AG10803 (cell line): ENCODE data around the gene FAM217A.
A peak's percentile ranks its signal among the peaks of the same experiment; 100 is the strongest.

Experiments used
- DNase-seq: peaks from one replicate; pipeline ENCODE4 v3.0.0; 2010; ENCODE audit warnings: low read depth
- H3K4me3 ChIP-seq: 2 replicates; pipeline ENCODE4 v1.5.1; 2011; ENCODE audit warnings: mild to moderate bottlenecking, low read length, control low read depth
- TF ChIP-seq, protein P1 (sequence below): conservative IDR thresholded peaks from 2 replicates; pipeline ENCODE4 v1.5.1; 2011; ENCODE audit warnings: mild to moderate bottlenecking, low read length, control low read depth, inconsistent platforms

The FAM217A gene

DNA sequence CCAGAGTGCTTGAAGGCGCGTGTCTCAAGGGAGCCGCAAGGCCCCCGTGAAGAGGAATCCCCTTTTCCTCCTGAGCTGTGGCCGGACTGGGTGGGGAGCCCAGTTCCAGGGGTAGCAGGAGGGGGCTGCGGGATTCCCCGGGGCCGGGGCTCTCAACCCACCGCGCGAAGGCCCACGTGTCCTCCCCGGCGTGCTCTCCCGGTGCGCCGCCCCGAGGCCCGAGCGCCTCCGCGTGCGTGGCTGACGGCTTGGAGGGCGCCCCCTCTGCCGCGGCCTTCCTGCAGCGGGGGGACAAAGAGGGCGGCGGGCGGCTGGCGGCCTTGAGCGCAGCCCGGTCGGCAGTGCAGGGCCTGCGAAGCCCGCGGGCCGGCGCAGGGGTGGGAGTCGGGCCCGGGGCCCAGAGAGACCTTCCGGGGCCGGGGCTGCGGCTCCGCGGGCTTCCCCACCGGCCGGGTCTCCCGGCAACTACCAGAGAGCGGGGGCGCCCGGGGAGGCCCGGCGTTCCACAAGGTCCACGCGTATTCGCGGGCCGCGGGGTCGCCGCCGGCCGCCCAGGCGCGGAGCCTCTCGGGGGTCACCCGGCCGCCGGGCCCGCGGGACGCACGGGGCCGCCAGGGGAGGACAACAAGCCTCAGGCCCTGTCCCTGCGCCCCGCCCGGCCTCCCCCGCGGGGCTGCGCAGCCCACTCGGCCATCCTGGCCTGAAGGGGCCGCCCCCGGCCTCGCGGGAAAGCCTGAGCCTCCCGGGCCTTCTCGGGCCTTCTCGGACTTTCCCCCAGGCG is at the start of gene FAM217A:
TSS of gene FAM217A (minus strand) at position 447 of the 781 bp plus-strand sequence. CDS start 1,723 bp downstream, outside the sequence.
- H3K4me3 ChIP-seq = no peak within 1 kb of the TSS
- TF ChIP-seq, protein P1, sequence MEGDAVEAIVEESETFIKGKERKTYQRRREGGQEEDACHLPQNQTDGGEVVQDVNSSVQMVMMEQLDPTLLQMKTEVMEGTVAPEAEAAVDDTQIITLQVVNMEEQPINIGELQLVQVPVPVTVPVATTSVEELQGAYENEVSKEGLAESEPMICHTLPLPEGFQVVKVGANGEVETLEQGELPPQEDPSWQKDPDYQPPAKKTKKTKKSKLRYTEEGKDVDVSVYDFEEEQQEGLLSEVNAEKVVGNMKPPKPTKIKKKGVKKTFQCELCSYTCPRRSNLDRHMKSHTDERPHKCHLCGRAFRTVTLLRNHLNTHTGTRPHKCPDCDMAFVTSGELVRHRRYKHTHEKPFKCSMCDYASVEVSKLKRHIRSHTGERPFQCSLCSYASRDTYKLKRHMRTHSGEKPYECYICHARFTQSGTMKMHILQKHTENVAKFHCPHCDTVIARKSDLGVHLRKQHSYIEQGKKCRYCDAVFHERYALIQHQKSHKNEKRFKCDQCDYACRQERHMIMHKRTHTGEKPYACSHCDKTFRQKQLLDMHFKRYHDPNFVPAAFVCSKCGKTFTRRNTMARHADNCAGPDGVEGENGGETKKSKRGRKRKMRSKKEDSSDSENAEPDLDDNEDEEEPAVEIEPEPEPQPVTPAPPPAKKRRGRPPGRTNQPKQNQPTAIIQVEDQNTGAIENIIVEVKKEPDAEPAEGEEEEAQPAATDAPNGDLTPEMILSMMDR = no peak
- DNase-seq = no peak

DNA sequence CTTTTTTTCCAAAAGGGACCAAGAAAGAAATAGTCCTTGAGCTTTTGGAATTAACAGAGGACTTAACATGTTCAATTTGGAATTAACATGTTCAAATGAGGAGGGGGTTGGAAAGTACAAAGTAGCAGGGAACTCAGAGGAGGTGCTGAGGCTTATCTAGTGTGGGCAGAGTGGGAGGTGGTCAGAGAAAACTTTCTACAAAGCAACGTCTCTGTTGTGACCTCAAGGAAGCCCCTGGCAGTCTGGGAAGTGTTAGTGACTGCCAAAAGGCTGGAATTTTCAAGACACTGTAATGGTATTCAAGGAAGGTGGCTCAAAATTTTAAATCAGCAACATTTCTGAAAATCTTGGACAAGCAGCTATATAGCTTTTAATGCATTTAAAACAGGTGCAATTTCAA is 49.1 kb upstream of the FAM217A start:
- H3K4me3 ChIP-seq = no peak overlapping the region
- TF ChIP-seq, protein P1 = no peak
- DNase-seq = no peak

DNA sequence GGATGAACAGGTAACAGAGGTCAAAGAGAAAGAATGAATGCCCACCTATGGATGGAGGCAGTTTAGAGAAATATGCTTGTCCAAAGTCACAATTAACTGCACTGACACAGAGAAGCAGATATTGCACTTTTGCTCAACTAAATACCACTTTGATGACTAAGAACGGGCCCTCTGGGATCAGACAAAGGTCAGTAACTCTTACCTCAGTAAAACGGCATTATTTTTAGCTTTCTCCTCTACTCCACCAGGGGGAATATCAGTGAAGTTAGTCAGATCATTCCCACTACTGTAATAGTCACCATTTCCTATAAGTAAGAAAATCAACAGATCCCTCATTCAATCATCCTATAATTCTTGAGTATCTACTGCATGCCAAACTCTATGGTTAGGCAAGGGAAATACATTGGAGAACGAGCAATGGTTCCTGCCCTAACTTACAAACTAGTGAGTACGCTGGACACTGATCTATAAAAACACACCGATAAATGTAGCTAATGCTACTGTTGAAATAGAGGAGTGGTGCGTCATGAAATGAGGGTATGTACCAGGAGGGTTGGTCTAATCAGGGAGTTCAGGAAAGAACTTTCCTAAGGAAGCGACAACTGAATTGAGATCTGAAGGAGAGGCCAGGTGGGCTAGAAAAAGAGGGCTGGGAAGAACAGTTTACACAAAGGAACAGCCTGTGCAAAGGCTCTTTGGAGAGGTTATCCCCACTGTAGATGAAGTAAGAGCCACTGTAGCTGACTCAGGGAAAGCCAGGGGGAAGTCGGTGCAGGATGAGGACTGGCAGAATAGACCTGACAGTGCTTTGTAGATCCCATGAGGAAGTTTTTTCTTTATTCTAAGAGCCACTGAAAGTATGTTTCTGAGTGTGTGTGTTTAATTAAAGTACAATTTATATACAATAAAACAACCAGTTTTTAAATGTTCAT is 47.3 kb upstream of the FAM217A start:
- DNase-seq = peak; percentile 87
- no peak overlapping the region for H3K4me3 ChIP-seq
- TF ChIP-seq, protein P1 = peak; percentile 63

DNA sequence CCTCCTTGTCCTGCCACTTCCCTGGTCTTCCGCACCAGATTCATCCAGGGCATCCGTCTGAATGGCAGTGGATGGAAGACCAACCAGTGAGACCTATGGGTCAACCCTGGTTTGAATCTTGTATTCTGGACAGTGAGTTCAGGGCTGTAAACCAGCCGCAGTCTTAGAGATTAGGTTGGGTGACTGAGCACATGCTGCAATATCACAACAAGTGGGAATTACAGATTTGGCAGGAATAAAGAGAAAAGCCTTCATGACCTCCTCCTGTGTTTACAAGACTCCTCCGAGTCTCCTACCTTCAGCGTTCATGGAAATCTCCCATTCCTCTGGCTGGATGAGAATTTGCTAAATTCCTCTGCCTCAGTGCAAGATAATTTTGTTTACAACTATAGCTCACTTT is 46.6 kb upstream of the FAM217A start:
- DNase-seq = no peak
- no peak overlapping the region for H3K4me3 ChIP-seq
- TF ChIP-seq, protein P1 = no peak

GRCh38 chr6:4124351-4124750 is 45.4 kb upstream of the FAM217A start:
- TF ChIP-seq, protein P1 = no peak
- H3K4me3 ChIP-seq = no peak overlapping the region
- DNase-seq = no peak

- H3K4me3 ChIP-seq = no peak overlapping the region
- DNase-seq = no peak
- TF ChIP-seq, protein P1 = no peak
These were observed 36.8 kb upstream of the FAM217A start for GRCh38 chr6:4115741-4116140.
